ENCODE results near the gene IL13RA1.

The IL13RA1 gene

DNA sequence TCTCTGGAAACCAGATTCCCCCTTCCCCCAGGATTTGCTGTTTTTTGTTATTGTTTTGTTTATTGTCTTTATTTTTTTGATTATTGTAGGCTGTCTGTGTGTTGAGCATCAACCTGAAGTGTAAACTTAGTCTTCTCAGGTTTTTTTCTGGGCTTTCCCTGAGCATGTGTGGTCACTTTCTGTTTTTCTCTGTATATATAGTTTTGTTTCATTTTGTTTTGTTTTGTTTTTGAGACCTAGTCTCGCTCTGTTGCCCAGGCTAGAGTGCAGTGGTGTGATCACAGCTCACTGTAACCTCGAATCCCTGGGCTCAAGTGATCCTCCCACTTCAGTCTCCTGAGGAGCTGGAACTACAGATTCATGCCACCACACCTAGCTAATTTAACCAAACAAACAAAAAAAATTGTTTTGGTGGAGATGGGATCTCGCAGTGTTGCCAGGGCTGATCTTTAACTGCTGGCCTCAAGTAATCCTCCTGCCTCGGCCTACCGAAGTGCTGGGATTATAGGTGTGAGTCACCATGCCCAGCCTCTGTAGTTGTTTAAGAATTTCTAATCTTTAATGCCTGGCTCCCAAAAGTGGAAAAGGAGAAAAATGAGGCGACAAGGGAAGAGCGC, 9.1 kb downstream of the IL13RA1 start:
- no peak for TF ChIP-seq JUND (IDR thresholded peaks at IDR 0.05; ENCODE audit: low read depth)
- in situ Hi-C loops (cut with HindIII; ENCODE audit: low pct_unique_long_range_greater_than_20kb, low sequenced_read_pairs), result no loop called here

DNA sequence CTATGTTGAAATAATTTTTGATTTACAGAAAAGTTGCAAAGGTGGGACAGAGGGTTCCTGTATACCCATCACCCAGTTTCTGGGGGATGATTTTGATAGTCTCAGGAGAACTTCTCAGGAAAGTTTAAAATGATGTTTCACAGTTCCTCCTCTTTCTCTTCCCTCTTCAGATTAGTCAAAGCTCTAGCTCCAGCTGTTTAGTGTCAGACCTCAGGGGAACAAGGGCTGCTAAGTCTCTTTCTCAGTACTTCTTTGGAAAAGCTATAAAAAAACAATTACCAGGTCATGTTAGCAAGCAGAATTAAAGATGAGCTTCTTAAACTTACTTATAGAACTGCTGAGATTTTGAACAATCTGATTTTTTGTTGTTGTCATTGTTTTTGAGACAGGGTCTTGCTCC, 12.2 kb downstream of the IL13RA1 start:
- DNase-seq (ENCODE audit: low read depth in 1 of 2, low spot score in 1 of 2), result no peak
- in situ Hi-C loops (cut with HindIII; ENCODE audit: low pct_unique_long_range_greater_than_20kb, low sequenced_read_pairs), result no loop called here
- TF ChIP-seq JUND (IDR thresholded peaks at IDR 0.05; ENCODE audit: low read depth), result no peak

More for the DNA sequence above, 9.1 kb downstream of the IL13RA1 start:
- peak in 1 of 2 experiments; percentile 6 for DNase-seq (ENCODE audit: low read depth in 1 of 2, low spot score in 1 of 2)

GRCh38 chrX:118740276-118740889, 13.0 kb downstream of the IL13RA1 start:
- no peak for DNase-seq (ENCODE audit: low read depth in 1 of 2, low spot score in 1 of 2)
- in situ Hi-C loops (cut with HindIII; ENCODE audit: low pct_unique_long_range_greater_than_20kb, low sequenced_read_pairs), result no loop called here
- no peak for TF ChIP-seq JUND (IDR thresholded peaks at IDR 0.05; ENCODE audit: low read depth)

GRCh38 chrX:118742176-118742575, 14.8 kb downstream of the IL13RA1 start:
- no peak for DNase-seq (ENCODE audit: low read depth in 1 of 2, low spot score in 1 of 2)
- TF ChIP-seq JUND (IDR thresholded peaks at IDR 0.05; ENCODE audit: low read depth), result no peak
- in situ Hi-C loops (cut with HindIII; ENCODE audit: low pct_unique_long_range_greater_than_20kb, low sequenced_read_pairs), result no loop called here

- no peak for DNase-seq (ENCODE audit: low read depth in 1 of 2, low spot score in 1 of 2)
- no peak for TF ChIP-seq JUND (IDR thresholded peaks at IDR 0.05; ENCODE audit: low read depth)
- in situ Hi-C loops (cut with HindIII; ENCODE audit: low pct_unique_long_range_greater_than_20kb, low sequenced_read_pairs), result no loop called here
Measured at GRCh38 chrX:118745570-118745969, 18.2 kb downstream of the IL13RA1 start.

DNA sequence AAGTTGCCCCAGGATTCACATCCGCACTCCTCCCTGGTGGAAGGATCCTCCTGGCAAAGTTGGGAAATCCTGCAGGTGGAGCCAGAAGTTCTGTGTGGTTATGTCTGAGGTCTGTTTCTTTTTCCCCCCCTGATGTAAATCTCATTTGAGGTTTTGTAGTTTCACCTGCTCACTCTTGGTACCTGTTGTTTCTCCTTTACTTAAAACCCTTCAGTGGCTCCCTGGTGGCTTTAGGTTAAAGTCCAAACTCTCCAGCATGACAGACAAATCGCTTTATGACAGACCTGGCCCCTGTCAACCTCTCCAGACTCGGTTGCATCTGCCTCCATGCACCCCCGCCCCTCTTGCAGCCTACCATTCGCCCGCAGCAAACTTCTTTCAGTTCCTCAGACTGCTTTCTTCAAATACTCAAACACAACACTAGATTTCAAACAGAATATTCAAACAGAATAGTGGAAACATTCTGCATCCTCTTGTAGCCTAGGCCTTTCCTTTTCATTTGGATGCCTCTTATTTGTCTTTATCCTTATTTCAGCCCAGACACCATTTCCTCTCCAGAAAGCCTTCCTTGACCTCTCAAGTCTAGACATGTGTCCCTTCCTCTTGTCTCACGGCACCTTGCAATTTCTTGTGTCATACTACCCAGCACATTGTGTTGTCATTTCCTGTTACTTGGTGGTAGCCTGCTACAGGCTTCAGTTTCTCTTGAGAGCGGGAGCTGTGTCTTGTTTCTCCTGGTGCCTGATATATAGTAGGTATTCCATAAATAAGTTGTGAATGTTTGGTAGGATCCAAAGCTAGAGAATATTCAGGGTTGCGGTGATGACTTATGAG, 24.8 kb downstream of the IL13RA1 start:
- in situ Hi-C loops (cut with HindIII; ENCODE audit: low pct_unique_long_range_greater_than_20kb, low sequenced_read_pairs), result no loop called here
- no peak for TF ChIP-seq JUND (IDR thresholded peaks at IDR 0.05; ENCODE audit: low read depth)
- no peak for DNase-seq (ENCODE audit: low read depth in 1 of 2, low spot score in 1 of 2)

- no peak for TF ChIP-seq JUND (IDR thresholded peaks at IDR 0.05; ENCODE audit: low read depth)
- in situ Hi-C loops (cut with HindIII; ENCODE audit: low pct_unique_long_range_greater_than_20kb, low sequenced_read_pairs), result no loop called here
- DNase-seq (ENCODE audit: low read depth in 1 of 2, low spot score in 1 of 2), result no peak
Measured at GRCh38 chrX:118755633-118756032, 28.2 kb downstream of the IL13RA1 start.

GRCh38 chrX:118756101-118756500, 28.7 kb downstream of the IL13RA1 start:
- no peak for DNase-seq (ENCODE audit: low read depth in 1 of 2, low spot score in 1 of 2)
- no peak for TF ChIP-seq JUND (IDR thresholded peaks at IDR 0.05; ENCODE audit: low read depth)
- in situ Hi-C loops (cut with HindIII; ENCODE audit: low pct_unique_long_range_greater_than_20kb, low sequenced_read_pairs), result no loop called here

- no peak for TF ChIP-seq JUND (IDR thresholded peaks at IDR 0.05; ENCODE audit: low read depth)
- in situ Hi-C loops (cut with HindIII; ENCODE audit: low pct_unique_long_range_greater_than_20kb, low sequenced_read_pairs), result no loop called here
- DNase-seq (ENCODE audit: low read depth in 1 of 2, low spot score in 1 of 2), result no peak
Measured at GRCh38 chrX:118758511-118758910, 31.1 kb downstream of the IL13RA1 start.

GRCh38 chrX:118760025-118760424, 32.6 kb downstream of the IL13RA1 start:
- DNase-seq (ENCODE audit: low read depth in 1 of 2, low spot score in 1 of 2), result no peak
- in situ Hi-C loops (cut with HindIII; ENCODE audit: low pct_unique_long_range_greater_than_20kb, low sequenced_read_pairs), result no loop called here
- no peak for TF ChIP-seq JUND (IDR thresholded peaks at IDR 0.05; ENCODE audit: low read depth)

DNA sequence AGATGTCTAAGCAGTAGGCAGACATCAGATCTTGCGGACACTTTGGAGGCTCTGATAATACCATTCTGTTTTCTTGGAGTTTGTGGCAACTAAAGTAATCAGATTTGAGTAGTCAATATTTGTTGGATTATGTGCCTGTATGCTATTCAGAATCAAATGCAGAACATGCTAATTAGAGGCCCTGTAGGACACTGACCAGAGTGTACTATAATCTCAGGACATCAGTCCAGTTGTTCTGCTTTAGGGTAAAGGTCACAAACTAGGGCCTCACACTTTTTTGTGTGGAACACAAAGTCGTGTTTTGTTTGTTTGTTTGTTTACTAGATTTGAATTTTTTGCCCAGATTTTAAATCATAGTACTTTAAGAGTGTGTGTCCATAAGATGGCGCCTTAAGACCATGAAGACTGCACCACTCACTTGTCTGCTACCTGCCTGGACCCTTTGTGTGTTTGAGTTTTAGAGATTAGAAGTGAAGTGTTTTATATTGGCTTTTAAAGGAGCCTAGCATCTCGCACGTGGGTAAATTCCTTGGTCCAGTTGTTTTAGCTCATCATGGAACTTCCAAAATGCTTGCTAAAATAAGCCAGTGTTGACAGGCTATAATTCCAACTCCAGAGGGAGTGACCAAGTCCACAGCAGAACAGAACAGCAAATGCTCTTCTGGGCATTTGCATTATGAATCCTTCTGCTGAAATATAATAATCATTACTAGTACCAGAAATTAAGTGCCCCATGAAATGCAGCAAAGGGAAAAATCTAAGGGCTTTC, 34.7 kb downstream of the IL13RA1 start:
- in situ Hi-C loops (cut with HindIII; ENCODE audit: low pct_unique_long_range_greater_than_20kb, low sequenced_read_pairs), result no loop called here

GRCh38 chrX:118763489-118763888, 36.1 kb downstream of the IL13RA1 start:
- no peak for DNase-seq (ENCODE audit: low read depth in 1 of 2, low spot score in 1 of 2)
- in situ Hi-C loops (cut with HindIII; ENCODE audit: low pct_unique_long_range_greater_than_20kb, low sequenced_read_pairs), result no loop called here
- no peak for TF ChIP-seq JUND (IDR thresholded peaks at IDR 0.05; ENCODE audit: low read depth)

More for the DNA sequence above, 34.7 kb downstream of the IL13RA1 start:
- DNase-seq (ENCODE audit: low read depth in 1 of 2, low spot score in 1 of 2), result no peak
- no peak for TF ChIP-seq JUND (IDR thresholded peaks at IDR 0.05; ENCODE audit: low read depth)
